HG02759 (cell line): ENCODE measurements around the gene ARHGAP45.

Experiments
- ATAC-seq: cut with Tn5 transposase; IDR thresholded peaks from one replicate; pipeline ENCODE4 v1.9.1; 2021; ENCODE audit warnings: mild to moderate bottlenecking, moderate library complexity; ENCODE audit not compliant: unreplicated experiment

The ARHGAP45 gene

DNA sequence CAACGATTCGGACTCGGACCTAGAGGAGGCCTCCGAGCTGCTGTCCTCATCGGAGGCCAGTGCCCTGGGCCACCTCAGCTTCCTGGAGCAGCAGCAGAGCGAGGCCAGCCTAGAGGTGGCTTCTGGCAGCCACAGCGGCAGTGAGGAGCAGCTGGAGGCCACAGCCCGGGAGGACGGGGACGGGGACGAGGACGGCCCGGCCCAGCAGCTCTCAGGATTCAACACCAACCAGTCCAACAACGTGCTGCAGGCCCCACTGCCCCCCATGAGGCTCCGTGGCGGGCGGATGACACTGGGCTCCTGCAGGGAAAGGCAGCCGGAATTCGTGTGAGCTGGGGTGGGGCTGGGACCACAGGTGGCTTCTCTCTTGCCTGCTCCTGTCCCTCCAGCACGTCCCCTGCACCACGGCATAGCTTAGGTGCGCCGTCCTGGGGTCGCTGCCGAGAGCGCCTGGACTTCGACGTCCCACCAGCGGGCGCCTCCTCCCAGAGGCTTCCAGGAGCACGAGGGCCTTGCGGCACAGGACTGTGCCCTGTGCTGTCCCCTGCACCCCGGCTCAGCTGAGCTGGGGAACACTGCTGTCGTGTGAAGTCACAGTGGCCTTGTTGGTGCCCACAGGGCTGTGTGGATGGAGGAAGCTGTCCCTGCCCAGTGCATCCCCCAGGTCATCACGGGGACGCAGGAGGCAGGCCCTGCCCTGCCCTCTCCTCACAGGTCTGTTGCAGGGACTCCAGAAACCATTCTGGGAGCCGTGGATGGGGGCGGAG lies 18.9 kb downstream of the ARHGAP45 start:
- no peak for ATAC-seq

DNA sequence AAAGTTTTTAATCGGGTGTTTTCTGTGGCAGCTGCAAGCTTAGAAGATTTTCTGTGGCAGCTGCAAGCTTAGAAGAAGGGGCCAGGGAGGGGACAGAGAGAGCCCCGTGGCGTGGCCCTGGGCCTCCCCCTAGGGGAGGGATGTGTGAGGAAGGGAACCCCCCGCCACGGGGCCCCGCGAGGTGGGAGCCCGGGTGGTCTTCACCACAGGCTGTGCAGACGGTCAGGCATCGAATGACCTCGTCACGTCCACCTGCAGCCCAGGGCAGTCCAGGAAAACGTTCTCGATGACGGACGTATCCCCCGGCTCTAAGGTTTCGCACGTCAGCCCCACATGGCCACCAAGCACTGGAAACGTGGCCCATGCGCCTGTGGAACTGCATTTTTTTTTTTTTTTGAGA lies 19.6 kb downstream of the ARHGAP45 start:
- ATAC-seq, result no peak

DNA sequence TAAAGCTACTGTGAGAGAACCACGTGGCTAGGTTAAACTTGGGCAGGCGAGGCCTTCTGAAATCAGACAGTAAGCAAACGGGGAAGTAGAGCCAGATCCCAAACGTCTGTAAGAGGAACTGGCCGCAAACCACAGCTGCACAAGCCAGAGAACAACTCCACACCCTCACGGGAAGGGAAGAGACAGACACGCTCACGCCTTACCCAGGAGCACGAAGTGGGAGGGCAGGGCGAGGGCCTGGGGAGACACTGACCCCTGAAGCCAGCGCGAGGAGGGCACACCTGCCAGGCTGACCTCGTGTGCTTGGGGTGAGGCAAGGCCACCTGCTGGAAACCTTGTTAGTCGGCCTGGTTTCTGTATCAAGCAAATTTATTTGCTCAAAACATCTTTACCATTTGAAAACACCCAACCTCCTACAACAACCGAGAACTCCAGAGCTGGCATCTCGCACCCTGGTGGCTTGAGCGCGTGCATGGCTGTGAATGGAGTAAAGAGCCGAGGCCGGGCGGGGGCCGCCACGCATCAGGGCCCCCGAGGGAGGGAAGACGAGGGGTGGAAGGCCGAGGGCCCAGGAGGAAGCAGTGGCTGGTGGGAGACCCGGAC lies 20.9 kb downstream of the ARHGAP45 start:
- ATAC-seq, result no peak

DNA sequence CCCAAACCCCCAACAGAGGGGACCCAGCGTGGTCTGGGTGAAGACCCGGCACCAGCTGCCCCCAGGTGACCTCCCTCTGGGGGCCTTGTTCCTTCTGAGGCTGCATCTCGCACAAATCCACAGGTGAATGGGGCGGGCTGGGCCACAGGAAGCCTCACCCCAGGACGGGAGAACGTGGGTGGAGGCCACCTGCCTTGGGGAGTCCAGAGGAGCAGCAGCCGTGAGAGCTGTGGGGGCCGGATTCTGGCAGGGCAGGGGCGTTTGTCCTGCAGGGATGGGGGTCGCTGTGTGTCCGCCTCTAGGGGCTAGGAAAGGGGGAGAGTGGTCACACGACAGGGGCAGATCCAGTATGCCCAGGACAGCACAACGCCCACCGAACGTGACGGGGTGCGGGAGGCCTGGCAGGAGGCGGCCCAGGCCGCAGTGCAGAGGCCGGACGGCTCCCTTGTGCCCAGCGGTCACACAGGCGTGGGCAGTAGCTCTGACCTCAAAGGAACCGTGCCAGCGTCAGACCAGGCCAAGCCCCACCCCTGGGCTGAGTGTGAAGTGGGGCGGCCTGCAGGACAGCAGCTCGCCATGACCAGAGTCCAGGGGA lies 21.5 kb downstream of the ARHGAP45 start:
- ATAC-seq, result no peak

DNA sequence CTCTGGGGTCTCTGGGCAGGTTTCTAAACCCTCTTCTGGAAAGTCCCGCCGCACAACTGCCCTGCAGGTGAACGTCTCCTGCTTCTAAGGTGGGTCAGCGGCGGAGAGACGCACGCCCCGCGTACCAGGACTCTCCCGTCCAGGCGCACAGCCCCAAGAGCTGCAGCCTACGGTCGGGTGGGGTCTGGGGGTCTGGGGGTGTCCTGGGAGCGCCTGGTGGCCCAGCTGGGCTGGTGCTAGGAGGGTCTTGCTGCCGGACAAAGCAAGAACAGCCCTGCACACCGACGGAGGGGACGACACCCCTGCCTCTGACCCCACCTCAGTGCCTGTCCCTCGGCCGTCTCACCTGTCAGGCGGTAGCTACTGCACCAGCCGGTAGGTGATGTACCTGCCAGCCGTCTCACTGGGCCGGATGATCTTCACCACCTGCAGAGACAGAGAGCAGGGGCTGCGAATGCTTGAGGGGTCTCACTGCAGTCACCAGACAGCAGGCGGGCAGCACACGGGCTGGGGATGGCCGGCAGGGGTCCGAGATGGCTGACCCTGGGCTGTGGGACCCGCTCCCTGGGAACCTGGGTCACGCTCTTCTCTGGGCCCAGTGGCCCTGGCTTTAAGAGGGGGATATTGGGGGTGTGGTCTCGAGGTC lies 22.3 kb downstream of the ARHGAP45 start:
- no peak for ATAC-seq

DNA sequence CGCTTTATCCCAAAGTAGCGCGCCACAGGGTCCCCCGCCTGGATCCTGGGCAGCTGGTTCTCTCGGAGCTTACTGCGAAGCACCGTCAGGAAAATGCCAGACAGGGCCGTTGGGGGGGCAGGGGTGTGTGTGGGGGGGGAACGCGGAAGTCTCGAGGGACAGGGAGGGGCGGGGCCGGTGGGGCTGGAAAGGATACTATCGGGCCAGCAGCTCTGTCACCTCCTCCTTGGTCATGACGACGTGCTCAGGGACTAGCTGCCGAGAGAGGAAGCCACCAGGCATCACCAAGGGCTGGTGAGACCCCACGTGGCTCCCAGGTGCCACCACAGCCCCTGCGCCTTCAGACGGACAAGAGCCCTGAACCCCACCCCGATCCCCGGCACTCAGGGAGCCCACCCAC lies 22.9 kb downstream of the ARHGAP45 start:
- no peak for ATAC-seq

DNA sequence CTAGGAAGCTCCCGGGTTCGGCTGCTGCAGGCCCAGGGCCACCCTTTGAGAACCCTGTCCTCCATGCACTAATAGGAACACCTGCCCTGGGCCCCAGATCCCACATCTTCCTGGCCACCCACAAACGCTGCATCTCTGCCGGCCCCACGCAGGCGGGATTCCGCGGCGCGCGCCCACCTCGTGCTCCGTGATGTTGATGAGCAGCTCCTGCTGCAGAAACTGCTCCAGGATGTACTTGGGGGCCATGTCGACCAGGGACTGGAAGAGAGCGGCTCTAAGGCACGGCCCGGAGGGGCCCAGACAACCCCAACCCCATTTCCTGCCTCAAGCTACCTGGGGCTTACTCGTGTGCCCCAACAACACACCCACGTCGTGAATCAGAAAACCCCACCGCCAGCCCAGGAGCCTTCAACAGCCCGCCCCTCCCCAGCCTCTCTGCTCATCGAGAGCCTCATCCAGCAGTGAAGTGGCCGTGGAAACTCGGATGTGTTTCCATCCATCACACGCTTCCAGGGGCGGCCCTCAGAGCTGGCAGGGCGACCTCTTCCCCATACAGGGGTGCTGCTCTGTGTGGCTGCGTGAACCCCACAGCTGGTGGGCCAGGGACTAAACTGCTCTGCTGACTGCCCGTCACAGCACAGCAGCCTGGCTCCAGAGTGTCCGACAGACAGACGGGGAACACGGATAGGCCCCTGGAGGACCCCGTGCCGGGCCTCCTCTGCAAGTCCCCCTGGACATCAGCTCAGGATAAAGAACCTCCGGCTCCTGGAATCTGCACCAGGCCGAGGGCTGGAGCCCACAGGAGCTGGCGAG lies 24.0 kb downstream of the ARHGAP45 start:
- no peak for ATAC-seq

DNA sequence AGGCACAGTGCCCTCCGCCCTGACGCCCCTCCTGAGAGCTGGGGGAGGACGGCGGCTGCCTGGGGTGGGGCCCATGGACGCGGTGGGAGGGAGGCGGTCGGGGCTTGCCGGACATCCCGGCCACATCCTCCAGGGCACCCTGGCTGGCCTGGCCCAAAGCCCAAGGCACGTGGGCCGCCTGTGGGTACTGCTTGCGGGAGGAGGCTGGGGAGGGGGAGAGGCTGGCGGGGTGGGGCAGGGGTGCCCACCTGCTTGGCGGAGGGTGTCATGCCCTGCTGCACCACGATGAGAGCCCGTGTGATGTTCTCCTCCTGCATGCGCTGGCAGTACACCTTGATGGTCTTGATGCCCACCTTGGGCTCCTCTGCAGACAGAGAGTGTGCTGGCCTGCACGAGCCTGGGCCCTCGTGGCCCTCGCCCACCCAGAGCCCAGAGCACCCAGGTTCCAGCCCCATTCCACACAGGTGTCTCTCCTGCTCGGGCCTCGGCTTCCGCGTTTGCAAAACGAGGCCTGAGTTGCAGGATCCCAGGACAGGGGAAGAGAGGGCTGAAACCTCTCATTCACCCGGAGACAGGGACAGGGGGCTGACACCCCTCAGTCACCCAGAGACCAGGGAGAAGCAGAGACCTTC lies 24.7 kb downstream of the ARHGAP45 start:
- ATAC-seq, result no peak

DNA sequence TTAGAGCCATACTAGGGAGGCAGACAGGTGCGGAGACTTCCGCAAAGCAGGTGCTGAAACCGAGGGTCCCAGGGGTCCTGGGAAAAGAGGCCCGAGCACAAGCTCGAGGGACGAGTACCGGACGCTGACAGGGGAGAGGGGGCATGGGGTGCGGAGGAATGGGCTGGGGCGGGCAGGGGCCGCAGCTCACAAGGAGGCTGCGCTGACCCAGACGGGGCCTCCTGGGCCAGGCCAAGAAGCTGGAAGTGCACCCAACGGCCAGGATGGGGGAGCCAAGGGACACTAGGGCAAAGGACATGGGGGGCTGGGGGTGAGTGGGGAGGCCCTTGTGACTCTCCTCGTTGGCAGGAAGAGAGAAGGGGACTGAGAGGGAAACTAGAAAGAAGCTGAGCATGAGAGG lies 26.4 kb downstream of the ARHGAP45 start:
- ATAC-seq, result no peak

DNA sequence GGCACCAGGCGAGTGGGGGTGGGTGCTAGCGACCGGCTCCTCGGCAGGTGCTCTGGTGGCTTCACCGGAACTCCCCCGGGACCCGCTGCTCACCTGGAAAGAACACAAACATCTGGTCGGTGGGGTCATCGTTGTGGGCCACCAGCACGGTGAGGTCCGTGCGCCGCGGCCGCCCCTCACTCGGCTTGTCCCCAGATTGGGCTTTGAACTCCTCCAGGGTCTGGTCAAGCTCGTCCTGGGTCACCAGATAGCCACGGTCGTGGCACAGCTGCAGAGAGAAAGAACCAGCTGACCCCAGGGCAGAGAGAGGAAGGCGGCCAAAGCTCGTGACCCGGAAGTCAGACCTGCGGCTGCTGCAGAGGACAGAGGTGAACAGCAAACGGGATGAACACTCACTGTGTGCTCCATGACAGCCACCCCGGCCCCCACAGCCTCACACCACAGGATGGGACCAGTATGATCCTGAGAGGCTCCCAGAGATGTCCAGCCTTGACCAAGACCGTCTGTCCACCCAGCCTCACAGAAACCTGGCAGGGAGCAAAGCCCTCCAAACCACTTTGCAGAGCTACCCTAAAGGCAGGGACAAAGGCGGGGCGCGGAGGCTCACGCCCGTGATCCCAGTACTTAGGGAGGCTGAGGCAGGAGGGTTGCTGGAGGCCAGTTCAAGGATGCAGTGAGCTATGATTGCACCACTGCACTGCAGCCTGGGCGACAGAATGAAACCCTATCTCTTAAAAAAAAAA lies 27.0 kb downstream of the ARHGAP45 start:
- ATAC-seq, result no peak

DNA sequence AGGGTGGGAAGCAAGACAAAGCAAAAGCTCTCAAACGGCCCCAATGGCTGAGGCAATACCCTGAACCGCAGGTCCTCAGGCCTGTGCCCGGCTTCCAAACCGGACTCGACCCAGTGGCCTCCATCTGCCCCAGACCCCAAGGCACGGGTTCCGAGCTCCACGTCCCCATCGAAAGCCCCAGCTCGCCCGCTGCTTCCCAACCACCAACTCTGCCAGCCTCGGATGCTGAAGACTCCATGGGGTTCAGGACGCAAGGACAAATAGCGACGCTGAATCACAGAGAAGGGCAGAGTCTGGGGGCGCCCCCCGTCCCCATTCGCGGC lies 27.6 kb downstream of the ARHGAP45 start:
- ATAC-seq, result no peak

DNA sequence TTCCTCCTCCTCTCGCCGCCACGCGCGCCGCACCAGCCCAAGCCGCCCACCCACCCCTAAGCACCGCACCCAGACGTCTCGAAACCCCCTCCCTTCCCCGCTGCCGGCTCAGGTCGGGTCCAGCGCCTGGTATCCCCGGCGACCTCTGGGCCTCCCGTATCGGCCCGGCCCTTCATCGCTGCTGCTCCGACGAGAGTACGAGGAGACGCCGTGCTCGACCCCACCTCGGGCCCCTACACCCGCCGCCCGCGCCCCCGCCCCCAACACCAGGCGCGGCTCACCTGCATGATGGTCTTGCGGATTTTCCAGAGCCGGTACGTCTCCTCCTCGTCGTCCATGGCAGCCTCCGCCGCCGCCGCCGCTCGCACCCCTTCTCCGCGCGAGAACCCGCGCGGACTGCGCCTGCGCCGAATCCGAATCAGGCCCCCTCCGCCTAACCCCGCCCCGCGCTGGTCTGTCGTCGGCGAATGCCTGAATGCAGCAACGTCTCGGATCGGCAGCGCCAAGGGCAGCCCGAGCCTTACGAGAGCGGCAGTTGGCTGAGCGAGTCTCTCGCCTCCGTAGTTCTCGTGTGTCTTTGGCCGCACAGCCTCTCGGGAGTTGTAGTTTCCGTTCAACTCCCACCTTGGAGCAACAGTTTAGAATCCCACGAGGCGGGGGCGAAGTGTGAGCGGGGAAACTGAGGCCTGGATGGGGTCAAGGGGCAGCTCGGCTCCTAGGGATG lies 28.2 kb downstream of the ARHGAP45 start, which contains the start of gene POLR2E:
Gene POLR2E, minus strand, starts transcription at position 398 of the 724 bp plus-strand sequence. Its CDS starts 60 bp downstream, at position 338.
- ATAC-seq, result peak; percentile 91

DNA sequence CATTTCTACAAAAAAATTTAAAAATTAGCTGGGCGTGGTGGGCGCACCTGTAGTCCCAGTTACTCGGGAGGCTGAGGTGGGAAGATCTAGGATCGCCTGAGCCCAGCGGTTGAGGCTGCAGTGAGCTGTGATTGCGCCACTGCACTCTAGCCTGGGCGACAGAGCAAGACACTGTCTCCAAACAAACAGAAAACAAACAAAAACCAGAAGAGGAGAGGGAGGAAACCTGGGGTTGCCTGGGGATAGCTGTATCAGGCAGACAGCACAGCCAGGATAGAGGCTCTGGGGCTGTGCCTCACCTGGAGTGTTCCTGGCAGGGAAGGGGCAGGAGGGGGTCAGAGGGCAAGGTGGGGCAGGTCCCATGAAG lies 30.8 kb downstream of the ARHGAP45 start:
- no peak for ATAC-seq

DNA sequence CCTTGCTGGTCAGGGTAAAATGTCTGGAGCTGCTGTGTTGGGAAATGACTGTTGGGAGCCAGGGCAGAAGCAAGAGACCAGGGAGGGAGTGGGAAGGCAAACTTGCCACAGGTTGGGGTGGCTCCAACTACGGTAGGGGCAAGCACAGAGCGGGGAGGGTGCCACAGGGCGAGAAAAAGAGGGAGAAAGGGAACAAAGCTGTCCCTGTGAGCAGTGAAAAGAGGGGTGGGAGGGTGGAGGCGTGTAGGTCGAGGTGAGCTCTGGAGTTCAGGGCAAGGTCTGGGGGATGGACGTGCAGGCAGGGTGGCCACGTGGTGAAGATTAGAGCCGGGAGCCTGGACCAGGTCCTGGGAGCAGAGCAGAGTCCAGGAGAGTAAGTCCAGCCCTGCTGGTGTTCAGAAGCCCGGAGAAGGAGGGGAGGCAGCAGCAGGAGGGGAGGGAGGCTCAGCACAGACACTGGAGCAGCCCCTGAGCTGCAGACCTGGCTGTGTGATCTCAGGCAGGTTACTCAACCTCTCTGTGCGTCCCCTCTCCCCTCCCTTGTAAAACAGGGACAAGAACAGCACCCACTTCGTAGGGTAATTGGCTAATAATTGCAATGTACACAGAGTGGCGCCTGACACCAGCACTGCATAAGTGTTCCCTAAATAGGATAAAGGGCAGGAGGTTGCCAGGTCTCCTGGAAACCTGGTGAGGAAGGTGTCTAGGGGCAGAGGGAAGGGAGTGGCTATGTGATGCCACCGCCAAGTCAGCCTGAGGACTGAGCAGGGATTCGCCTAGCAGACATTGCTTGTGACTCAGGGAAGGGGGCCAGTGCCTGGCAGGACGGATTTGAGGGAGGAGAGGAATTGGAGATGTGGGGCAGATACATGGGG lies 31.4 kb downstream of the ARHGAP45 start:
- no peak for ATAC-seq

DNA sequence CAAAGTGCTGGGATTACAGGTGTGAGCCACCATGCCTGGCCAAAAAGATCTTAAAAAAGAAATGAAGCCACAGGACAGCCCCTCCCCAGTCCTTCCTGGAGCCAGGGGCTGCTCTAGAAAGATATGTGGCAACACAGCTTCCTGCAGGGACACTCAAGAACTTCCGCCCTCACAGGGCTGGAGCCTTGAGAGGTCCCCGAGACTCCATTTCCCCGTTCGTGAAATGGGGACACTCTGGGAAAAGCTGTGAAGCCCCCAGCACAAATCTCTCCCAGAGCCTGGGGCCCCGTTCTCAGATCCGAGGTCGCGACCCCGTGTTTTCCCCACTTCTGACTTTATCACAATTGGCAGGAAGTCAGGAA lies 34.4 kb downstream of the ARHGAP45 start:
- ATAC-seq, result no peak

DNA sequence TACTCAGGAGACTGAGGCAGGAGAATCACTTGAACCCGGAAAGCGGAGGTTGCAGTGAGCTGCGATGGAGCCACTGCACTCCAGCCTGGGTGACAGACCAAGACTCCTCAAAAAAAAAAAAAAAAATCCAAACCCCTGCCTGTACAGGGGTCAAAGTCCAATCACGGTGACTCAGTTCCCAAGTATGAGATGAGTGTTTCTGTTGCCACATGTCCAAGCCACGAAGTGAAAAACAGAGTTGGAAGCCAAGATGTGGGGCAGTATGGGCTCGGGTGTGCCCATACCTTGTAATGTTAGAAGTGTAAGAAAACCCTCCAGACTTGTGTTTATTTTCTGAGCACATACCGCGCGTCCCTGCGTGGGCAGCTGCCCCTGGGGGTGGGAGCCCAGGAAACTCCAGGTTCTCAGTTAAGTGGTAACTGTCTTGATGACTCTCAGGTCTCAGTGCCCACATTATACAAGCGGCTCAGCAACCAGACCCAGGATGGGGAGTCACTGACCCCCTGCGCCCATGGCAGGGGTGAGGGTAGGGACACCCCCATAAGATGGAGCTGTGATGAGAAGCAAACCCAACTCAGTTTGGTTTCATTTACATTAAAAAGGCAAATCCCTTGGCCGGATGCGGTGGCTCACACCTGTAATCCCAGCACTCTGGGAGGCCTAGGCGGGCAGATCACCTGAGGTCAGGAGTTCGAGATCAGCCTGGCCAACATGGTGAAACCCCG lies 35.6 kb downstream of the ARHGAP45 start:
- no peak for ATAC-seq

DNA sequence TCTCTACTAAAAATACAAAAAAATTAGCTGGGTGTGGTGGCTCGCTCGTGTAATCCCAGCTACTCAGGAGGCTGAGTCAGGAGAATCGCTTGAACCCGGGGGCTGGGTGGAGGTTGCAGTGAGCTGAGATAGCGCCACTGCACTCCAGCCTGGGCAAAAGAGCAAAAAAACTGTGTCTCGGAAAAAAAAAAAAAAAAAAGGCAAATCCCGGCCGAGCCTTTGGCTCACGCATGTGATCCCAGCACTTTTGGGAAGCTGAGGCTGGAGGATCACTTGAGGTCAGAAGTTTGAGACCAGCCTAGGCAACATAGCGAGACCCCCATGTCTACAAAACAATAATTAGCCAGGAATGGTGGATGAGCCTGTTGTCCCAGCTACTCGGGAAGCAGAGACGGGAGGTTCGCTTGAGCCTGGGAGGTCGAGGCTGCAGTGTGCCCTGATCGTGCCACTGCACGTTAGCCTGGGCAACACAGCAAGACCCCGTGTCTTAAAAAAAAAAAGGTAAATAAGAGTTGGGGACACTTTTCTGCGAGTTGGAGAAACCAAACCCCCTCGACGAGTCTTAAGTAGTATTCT lies 36.3 kb downstream of the ARHGAP45 start:
- ATAC-seq, result no peak
